ENCODE data around the gene PI16. TPM values are rescaled to one million over a fixed set of nuclear protein-coding genes. Genes with fewer than 3 reads are reported as not detected.

The PI16 gene, protein sequence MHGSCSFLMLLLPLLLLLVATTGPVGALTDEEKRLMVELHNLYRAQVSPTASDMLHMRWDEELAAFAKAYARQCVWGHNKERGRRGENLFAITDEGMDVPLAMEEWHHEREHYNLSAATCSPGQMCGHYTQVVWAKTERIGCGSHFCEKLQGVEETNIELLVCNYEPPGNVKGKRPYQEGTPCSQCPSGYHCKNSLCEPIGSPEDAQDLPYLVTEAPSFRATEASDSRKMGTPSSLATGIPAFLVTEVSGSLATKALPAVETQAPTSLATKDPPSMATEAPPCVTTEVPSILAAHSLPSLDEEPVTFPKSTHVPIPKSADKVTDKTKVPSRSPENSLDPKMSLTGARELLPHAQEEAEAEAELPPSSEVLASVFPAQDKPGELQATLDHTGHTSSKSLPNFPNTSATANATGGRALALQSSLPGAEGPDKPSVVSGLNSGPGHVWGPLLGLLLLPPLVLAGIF
- 0.08 TPM for polyA plus RNA-seq (2013)

- ChIA-PET CTCF (interaction anchor here (0.7 to 2.5 kb wide), 10 partner anchors 9 to 80 kb away, joined by 3 to 8 read pairs (median 3); partner anchors contain the start of gene PPIL1), POLR2A (interaction anchor here (0.6 to 1.6 kb wide), 4 partner anchors 10 to 188 kb away, joined by 3 to 5 read pairs (median 4); partner anchors contain the start of gene MTCH1)
- Histone ChIP-seq H3K27ac (ENCODE audit: insufficient read depth in 1 of 2, low read depth in 1 of 2, low read length in 2 of 2, poor library complexity in 1 of 2, severe bottlenecking in 2 of 2) (no peak within 1 kb of the TSS), H3K4me3 (ENCODE audit: control insufficient read depth in 1 of 7, extremely low read depth in 1 of 7, insufficient read depth in 4 of 7, low read depth in 2 of 7, low read length in 6 of 7) (peak within 1 kb of the TSS in 1 of 7 experiments; percentile 1), H3K9me3 (ENCODE audit: control extremely low read depth in 1 of 5, control insufficient read depth in 4 of 5, insufficient read depth in 2 of 5, low read depth in 1 of 5, low read length in 4 of 5) (no peaks in the 10 kb centered on the region), H3K27me3 (replicated peaks in 2 of 5; ENCODE audit: control insufficient read depth in 4 of 5, insufficient read depth in 5 of 5, low read length in 4 of 5) (peaks cover 0 to 81% (median 32%) of the 10 kb centered on the region in 5 experiments), H3K36me3 (ENCODE audit: control insufficient read depth in 4 of 4, insufficient read depth in 4 of 4, low read length in 3 of 4) (no peaks in the 10 kb centered on the region), H3K4me1 (ENCODE audit: control extremely low read depth in 1 of 4, control insufficient read depth in 4 of 4, insufficient read depth in 4 of 4, low read length in 3 of 4) (peaks cover 0 to 29% (median 23%) of the 10 kb centered on the region in 4 experiments)
- DNase-seq, result peak; percentile 92 to 99 (median 97)
- WGBS (ENCODE audit: insufficient coverage), result 20% methylated on average over 10 of the region's 14 CpGs
Measured at GRCh38 chr6:36954262-36954931, at the start of gene PI16. Gene PI16 (plus strand): TSS chr6:36954738. CDS start chr6:36954761, 23 bp downstream.

- 100% methylated on average over 3 of the region's 5 CpGs for WGBS (ENCODE audit: insufficient coverage)
- Histone ChIP-seq H3K27ac (ENCODE audit: insufficient read depth in 1 of 2, low read depth in 1 of 2, low read length in 2 of 2, poor library complexity in 1 of 2, severe bottlenecking in 2 of 2) (no peak overlapping the region), H3K27me3 (replicated peaks in 2 of 5; ENCODE audit: control insufficient read depth in 4 of 5, insufficient read depth in 5 of 5, low read length in 4 of 5) (no peaks in the 10 kb centered on the region), H3K36me3 (ENCODE audit: control insufficient read depth in 4 of 4, insufficient read depth in 4 of 4, low read length in 3 of 4) (peaks cover 15 to 34% (median 19%) of the 10 kb centered on the region in 4 experiments), H3K4me1 (ENCODE audit: control extremely low read depth in 1 of 4, control insufficient read depth in 4 of 4, insufficient read depth in 4 of 4, low read length in 3 of 4) (peaks cover 0 to 19% (median 10%) of the 10 kb centered on the region in 4 experiments), H3K4me3 (ENCODE audit: control insufficient read depth in 1 of 7, extremely low read depth in 1 of 7, insufficient read depth in 4 of 7, low read depth in 2 of 7, low read length in 6 of 7) (no peak overlapping the region), H3K9me3 (ENCODE audit: control extremely low read depth in 1 of 5, control insufficient read depth in 4 of 5, insufficient read depth in 2 of 5, low read depth in 1 of 5, low read length in 4 of 5) (no peaks in the 10 kb centered on the region)
- DNase-seq, result no peak
- CTCF ChIA-PET, result interaction anchor here (0.9 to 2.1 kb wide), 9 partner anchors 9 to 117 kb away, joined by 3 to 9 read pairs (median 4); partner anchors contain the start of gene C6orf89
- POLR2A ChIA-PET, result interaction anchor here (0.6 kb wide), 1 partner anchor 122 kb away, joined by 3 read pairs; no protein-coding TSS in a partner anchor
Measured at GRCh38 chr6:36904851-36905393, 49.6 kb upstream of the PI16 start.

- no peak overlapping the region for H3K27ac ChIP-seq (ENCODE audit: insufficient read depth in 1 of 2, low read depth in 1 of 2, low read length in 2 of 2, poor library complexity in 1 of 2, severe bottlenecking in 2 of 2)
- POLR2A ChIA-PET, result no interaction called here
Measured at GRCh38 chr6:36906539-36907325, 47.8 kb upstream of the PI16 start.

DNA sequence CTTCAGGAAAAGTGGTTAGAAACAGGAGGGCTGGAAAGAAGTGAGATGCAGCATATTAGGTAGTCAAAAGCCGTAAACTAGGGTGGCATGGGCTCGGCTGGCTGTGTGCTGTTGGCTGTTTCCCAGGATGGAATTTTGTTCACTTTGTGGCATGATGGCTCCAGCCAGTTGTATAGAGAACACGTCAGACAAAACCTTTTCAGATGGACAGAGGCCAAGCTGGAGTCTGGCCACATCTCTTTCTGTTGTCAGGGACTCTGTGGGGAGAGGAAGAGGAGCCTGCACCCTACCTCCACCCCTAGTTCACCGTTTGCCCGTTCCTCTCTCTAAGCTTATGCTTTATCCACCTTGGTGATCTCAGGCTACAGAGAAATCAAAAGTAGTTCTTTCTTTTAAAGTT, 46.8 kb upstream of the PI16 start:
- Histone ChIP-seq H3K4me1 (ENCODE audit: control extremely low read depth in 1 of 4, control insufficient read depth in 4 of 4, insufficient read depth in 4 of 4, low read length in 3 of 4) (peaks cover 7 to 38% (median 28%) of the 10 kb centered on the region in 4 experiments), H3K27ac (ENCODE audit: insufficient read depth in 1 of 2, low read depth in 1 of 2, low read length in 2 of 2, poor library complexity in 1 of 2, severe bottlenecking in 2 of 2) (no peak overlapping the region), H3K4me3 (ENCODE audit: control insufficient read depth in 1 of 7, extremely low read depth in 1 of 7, insufficient read depth in 4 of 7, low read depth in 2 of 7, low read length in 6 of 7) (no peak overlapping the region), H3K27me3 (replicated peaks in 2 of 5; ENCODE audit: control insufficient read depth in 4 of 5, insufficient read depth in 5 of 5, low read length in 4 of 5) (no peaks in the 10 kb centered on the region), H3K9me3 (ENCODE audit: control extremely low read depth in 1 of 5, control insufficient read depth in 4 of 5, insufficient read depth in 2 of 5, low read depth in 1 of 5, low read length in 4 of 5) (no peaks in the 10 kb centered on the region), H3K36me3 (ENCODE audit: control insufficient read depth in 4 of 4, insufficient read depth in 4 of 4, low read length in 3 of 4) (peaks cover 7 to 21% (median 9%) of the 10 kb centered on the region in 4 experiments)
- no peak for DNase-seq
- whole genome bisulfite sequencing (ENCODE audit: insufficient coverage), result 30% methylated on average over 4 of the region's 5 CpGs
- POLR2A ChIA-PET, result no interaction called here
- CTCF ChIA-PET, result interaction anchor here (1.6 kb wide), 1 partner anchor 19 kb away, joined by 5 read pairs; no protein-coding TSS in a partner anchor

More at GRCh38 chr6:36906539-36907325, 47.8 kb upstream of the PI16 start:
- 29% methylated on average over 2 of the region's 2 CpGs for WGBS (ENCODE audit: insufficient coverage)
- Histone ChIP-seq H3K4me1 (ENCODE audit: control extremely low read depth in 1 of 4, control insufficient read depth in 4 of 4, insufficient read depth in 4 of 4, low read length in 3 of 4) (peaks cover 4 to 28% (median 17%) of the 10 kb centered on the region in 4 experiments), H3K4me3 (ENCODE audit: control insufficient read depth in 1 of 7, extremely low read depth in 1 of 7, insufficient read depth in 4 of 7, low read depth in 2 of 7, low read length in 6 of 7) (no peak overlapping the region), H3K36me3 (ENCODE audit: control insufficient read depth in 4 of 4, insufficient read depth in 4 of 4, low read length in 3 of 4) (peaks cover 15 to 31% (median 18%) of the 10 kb centered on the region in 4 experiments), H3K9me3 (ENCODE audit: control extremely low read depth in 1 of 5, control insufficient read depth in 4 of 5, insufficient read depth in 2 of 5, low read depth in 1 of 5, low read length in 4 of 5) (no peaks in the 10 kb centered on the region), H3K27me3 (replicated peaks in 2 of 5; ENCODE audit: control insufficient read depth in 4 of 5, insufficient read depth in 5 of 5, low read length in 4 of 5) (no peaks in the 10 kb centered on the region)
- CTCF ChIA-PET, result interaction anchor here (0.9 to 2.1 kb wide), 5 partner anchors 18 to 292 kb away, joined by 3 to 8 read pairs (median 5); partner anchors contain the start of gene C6orf89
- DNase-seq, result no peak

GRCh38 chr6:36908747-36909146, 45.8 kb upstream of the PI16 start:
- POLR2A ChIA-PET, result no interaction called here
- H3K4me1 ChIP-seq (ENCODE audit: control extremely low read depth in 1 of 4, control insufficient read depth in 4 of 4, insufficient read depth in 4 of 4, low read length in 3 of 4), result peaks cover 12 to 48% (median 37%) of the 10 kb centered on the region in 4 experiments
- no peak for DNase-seq
- H3K27ac ChIP-seq (ENCODE audit: insufficient read depth in 1 of 2, low read depth in 1 of 2, low read length in 2 of 2, poor library complexity in 1 of 2, severe bottlenecking in 2 of 2), result no peak overlapping the region
- CTCF ChIA-PET, result no interaction called here
- H3K36me3 ChIP-seq (ENCODE audit: control insufficient read depth in 4 of 4, insufficient read depth in 4 of 4, low read length in 3 of 4), result peaks cover 3 to 17% (median 6%) of the 10 kb centered on the region in 4 experiments
- WGBS (ENCODE audit: insufficient coverage), result 100% methylated on average over 2 of the region's 2 CpGs
- no peak overlapping the region for H3K4me3 ChIP-seq (ENCODE audit: control insufficient read depth in 1 of 7, extremely low read depth in 1 of 7, insufficient read depth in 4 of 7, low read depth in 2 of 7, low read length in 6 of 7)
- H3K27me3 ChIP-seq (replicated peaks in 2 of 5; ENCODE audit: control insufficient read depth in 4 of 5, insufficient read depth in 5 of 5, low read length in 4 of 5), result no peaks in the 10 kb centered on the region
- H3K9me3 ChIP-seq (ENCODE audit: control extremely low read depth in 1 of 5, control insufficient read depth in 4 of 5, insufficient read depth in 2 of 5, low read depth in 1 of 5, low read length in 4 of 5), result no peaks in the 10 kb centered on the region

DNA sequence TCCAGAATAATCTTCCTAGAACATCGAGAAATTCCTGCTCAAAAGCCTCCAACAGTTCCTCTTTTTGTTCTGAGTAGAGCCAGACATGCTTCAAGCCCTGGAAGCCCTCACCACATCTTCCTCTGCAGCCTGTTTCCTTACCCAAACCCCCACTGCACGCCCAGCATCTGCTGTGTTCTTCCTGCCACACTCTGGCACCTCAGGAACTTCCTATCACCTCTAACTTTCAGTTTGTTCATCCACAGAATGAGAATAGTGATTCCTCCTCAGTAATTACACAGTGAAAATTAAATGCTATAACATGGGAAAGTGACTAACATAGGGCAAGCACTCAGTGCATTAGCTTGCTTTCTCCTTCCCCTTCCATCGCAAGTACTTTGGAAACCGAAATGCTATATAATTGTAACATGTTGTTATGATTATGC, 42.5 kb upstream of the PI16 start:
- Histone ChIP-seq H3K27ac (ENCODE audit: insufficient read depth in 1 of 2, low read depth in 1 of 2, low read length in 2 of 2, poor library complexity in 1 of 2, severe bottlenecking in 2 of 2) (peak overlapping the region in 1 of 2 experiments; percentile 6), H3K27me3 (replicated peaks in 2 of 5; ENCODE audit: control insufficient read depth in 4 of 5, insufficient read depth in 5 of 5, low read length in 4 of 5) (no peaks in the 10 kb centered on the region), H3K9me3 (ENCODE audit: control extremely low read depth in 1 of 5, control insufficient read depth in 4 of 5, insufficient read depth in 2 of 5, low read depth in 1 of 5, low read length in 4 of 5) (no peaks in the 10 kb centered on the region), H3K4me3 (ENCODE audit: control insufficient read depth in 1 of 7, extremely low read depth in 1 of 7, insufficient read depth in 4 of 7, low read depth in 2 of 7, low read length in 6 of 7) (peak overlapping the region in 5 of 7 experiments; percentile 7 to 71 (median 42)), H3K36me3 (ENCODE audit: control insufficient read depth in 4 of 4, insufficient read depth in 4 of 4, low read length in 3 of 4) (peaks cover 2 to 19% (median 10%) of the 10 kb centered on the region in 4 experiments), H3K4me1 (ENCODE audit: control extremely low read depth in 1 of 4, control insufficient read depth in 4 of 4, insufficient read depth in 4 of 4, low read length in 3 of 4) (peaks cover 12 to 54% (median 45%) of the 10 kb centered on the region in 4 experiments)
- CTCF ChIA-PET, result interaction anchor here (1.1 kb wide), 2 partner anchors 20 to 106 kb away, joined by 3 read pairs; no protein-coding TSS in a partner anchor
- 0% methylated on average over 1 of the region's 4 CpGs for WGBS (ENCODE audit: insufficient coverage)
- POLR2A ChIA-PET, result interaction anchor here (0.7 to 1.1 kb wide), 2 partner anchors 42 to 51 kb away, joined by 3 to 5 read pairs; partner anchors contain the start of gene PI16
- peak; percentile 90 to 99 (median 97) for DNase-seq
